Nephron (organoid): ENCODE results near the gene NAA80.
A peak's percentile ranks its signal among the peaks of the same experiment; 100 is the strongest.

ENCODE experiments used
- H3K27ac Mint-ChIP-seq, 3 experiments: 2 replicates each; pipeline ENCODE4 v1.8.0; 2020; ENCODE audit warnings: mixed read lengths in 3 of 3, mild to moderate bottlenecking in 2 of 3, moderate library complexity in 1 of 3
- H3K27me3 Mint-ChIP-seq: 2 replicates; pipeline ENCODE4 v1.8.0; 2021; ENCODE audit warnings: low read depth, mild to moderate bottlenecking, moderate library complexity, mixed read lengths
- H3K36me3 Mint-ChIP-seq: 2 replicates; pipeline ENCODE4 v1.8.0; 2020; ENCODE audit warnings: low read depth, mixed read lengths
- H3K4me1 Mint-ChIP-seq: 2 replicates; pipeline ENCODE4 v1.8.0; 2020; ENCODE audit warnings: mixed read lengths
- H3K4me3 Mint-ChIP-seq, 3 experiments: 2 replicates each; pipeline ENCODE4 v1.8.0; 2020; ENCODE audit warnings: mild to moderate bottlenecking in 3 of 3, mixed read lengths in 3 of 3, moderate library complexity in 2 of 3
- H3K9me3 Mint-ChIP-seq: 2 replicates; pipeline ENCODE4 v1.8.0; 2020; ENCODE audit warnings: mixed read lengths
- TF ChIP-seq, protein P1 (sequence below), 3 experiments: fragments of 200-600 bp; sonication (generic); IDR thresholded peaks; one replicate each; pipeline ENCODE4 v1.5.0; 2021; ENCODE audit warnings: antibody characterized with exemption in 3 of 3; ENCODE audit not compliant: unreplicated experiment in 3 of 3

The NAA80 gene

DNA sequence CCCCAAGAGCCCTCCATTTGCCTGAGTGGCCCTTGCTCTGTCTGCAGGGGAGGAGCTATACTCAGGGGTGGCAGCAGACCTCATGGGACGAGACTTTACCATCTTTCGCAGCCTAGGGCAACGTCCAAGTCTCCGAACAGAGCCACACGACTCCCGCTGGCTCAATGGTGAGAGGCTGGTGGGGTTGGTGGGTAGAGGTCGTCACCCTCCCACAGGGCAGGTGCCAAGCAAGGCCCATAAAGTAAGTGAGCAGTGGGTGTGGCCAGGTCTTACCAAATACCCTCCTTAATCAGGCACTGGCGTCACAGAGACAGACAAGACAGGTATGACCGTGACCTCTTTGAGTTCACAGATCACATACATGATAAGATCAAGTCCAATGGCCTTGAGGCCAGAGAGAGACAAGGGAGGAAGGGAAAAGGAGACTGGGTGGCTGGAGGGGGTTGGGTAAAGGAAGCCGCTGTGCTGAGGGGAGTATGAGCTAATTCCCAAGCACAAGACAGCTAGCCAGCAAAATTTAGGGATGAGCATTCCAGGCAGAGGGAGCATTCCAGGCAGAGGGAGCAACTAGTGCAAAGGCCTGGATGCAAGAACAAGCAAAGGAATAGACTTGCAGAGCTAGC is 27.8 kb downstream of the NAA80 start:
- peaks cover 28% of the 10 kb centered on the region for H3K27me3 Mint-ChIP-seq
- peaks cover 7% of the 10 kb centered on the region for H3K36me3 Mint-ChIP-seq
- peaks cover 57% of the 10 kb centered on the region for H3K4me1 Mint-ChIP-seq
- H3K27ac Mint-ChIP-seq: peak overlapping the region; percentile 43 to 75 (median 75)
- TF ChIP-seq, protein P1, sequence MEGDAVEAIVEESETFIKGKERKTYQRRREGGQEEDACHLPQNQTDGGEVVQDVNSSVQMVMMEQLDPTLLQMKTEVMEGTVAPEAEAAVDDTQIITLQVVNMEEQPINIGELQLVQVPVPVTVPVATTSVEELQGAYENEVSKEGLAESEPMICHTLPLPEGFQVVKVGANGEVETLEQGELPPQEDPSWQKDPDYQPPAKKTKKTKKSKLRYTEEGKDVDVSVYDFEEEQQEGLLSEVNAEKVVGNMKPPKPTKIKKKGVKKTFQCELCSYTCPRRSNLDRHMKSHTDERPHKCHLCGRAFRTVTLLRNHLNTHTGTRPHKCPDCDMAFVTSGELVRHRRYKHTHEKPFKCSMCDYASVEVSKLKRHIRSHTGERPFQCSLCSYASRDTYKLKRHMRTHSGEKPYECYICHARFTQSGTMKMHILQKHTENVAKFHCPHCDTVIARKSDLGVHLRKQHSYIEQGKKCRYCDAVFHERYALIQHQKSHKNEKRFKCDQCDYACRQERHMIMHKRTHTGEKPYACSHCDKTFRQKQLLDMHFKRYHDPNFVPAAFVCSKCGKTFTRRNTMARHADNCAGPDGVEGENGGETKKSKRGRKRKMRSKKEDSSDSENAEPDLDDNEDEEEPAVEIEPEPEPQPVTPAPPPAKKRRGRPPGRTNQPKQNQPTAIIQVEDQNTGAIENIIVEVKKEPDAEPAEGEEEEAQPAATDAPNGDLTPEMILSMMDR (IDR thresholded peaks at IDR 0.05; ENCODE audit: unreplicated experiment in 3 of 3): no peak
- H3K9me3 Mint-ChIP-seq: no peaks in the 10 kb centered on the region
- H3K4me3 Mint-ChIP-seq: peak overlapping the region; percentile 4 to 61 (median 28)

DNA sequence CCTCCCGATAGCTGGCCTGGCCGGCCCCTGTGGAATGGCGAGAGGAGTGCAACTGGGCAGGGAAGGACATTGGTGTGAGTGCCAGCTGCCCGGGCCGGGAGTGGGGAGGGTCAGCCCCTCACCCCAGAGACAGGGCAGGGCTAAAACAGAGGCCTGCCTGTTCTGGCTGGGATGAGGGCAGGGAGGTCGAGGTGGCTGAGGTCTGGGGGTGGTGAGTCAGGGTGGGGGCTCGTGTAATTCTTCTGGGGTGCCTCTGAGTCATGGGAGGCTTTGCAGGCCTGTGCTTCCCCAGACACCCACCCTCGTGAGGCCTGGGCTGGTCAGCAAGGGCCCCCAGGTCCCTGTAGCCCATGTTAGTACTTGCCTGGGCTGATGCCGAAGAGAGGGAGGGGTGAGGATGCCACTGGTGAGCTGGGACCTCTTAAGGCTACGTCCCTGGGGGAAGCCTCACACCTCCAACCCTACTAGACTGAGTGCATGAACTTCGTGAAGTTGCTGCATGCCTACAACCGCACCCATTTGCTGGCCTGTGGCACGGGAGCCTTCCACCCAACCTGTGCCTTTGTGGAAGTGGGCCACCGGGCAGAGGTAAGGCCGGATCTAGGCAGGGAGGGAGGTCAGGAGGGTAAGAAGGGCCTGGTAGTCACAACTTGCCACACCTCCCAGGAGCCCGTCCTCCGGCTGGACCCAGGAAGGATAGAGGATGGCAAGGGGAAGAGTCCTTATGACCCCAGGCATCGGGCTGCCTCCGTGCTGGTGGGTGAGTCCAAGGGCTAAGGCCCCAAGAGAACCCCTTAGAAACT is 28.6 kb downstream of the NAA80 start:
- Mint-ChIP-seq H3K27me3 (peaks cover 23% of the 10 kb centered on the region), H3K27ac (peak overlapping the region; percentile 75 to 97 (median 75)), H3K9me3 (no peaks in the 10 kb centered on the region), H3K36me3 (peaks cover 7% of the 10 kb centered on the region), H3K4me3 (peak overlapping the region in 1 of 3 experiments; percentile 87), H3K4me1 (peaks cover 63% of the 10 kb centered on the region)
- TF ChIP-seq, protein P1 (IDR thresholded peaks at IDR 0.05; ENCODE audit: unreplicated experiment in 3 of 3): no peak

DNA sequence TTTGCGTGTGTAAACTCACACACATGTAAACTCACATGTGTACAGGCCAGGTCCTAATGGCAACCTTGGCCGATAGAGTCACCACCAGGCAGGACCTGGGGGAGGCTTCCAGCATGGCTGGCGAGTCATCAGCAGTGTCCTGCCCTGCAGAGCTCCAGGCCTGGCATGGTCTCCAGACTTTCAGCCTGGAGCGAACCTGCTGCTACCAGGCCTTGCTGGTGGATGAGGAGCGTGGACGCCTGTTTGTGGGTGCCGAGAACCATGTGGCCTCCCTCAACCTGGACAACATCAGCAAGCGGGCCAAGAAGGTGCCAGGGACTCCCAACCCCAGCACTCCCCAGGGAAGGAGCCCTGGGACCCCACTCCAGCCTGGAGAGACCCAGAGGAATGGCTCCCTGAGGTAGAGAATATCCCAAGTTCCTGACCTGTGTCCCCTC is 29.2 kb downstream of the NAA80 start:
- peaks cover 19% of the 10 kb centered on the region for H3K27me3 Mint-ChIP-seq
- no peaks in the 10 kb centered on the region for H3K9me3 Mint-ChIP-seq
- peaks cover 4% of the 10 kb centered on the region for H3K36me3 Mint-ChIP-seq
- peaks cover 67% of the 10 kb centered on the region for H3K4me1 Mint-ChIP-seq
- peak overlapping the region; percentile 96 to 99 (median 97) for H3K27ac Mint-ChIP-seq
- H3K4me3 Mint-ChIP-seq: peak overlapping the region; percentile 80 to 87 (median 83)
- TF ChIP-seq, protein P1 (IDR thresholded peaks at IDR 0.05; ENCODE audit: unreplicated experiment in 3 of 3): no peak

DNA sequence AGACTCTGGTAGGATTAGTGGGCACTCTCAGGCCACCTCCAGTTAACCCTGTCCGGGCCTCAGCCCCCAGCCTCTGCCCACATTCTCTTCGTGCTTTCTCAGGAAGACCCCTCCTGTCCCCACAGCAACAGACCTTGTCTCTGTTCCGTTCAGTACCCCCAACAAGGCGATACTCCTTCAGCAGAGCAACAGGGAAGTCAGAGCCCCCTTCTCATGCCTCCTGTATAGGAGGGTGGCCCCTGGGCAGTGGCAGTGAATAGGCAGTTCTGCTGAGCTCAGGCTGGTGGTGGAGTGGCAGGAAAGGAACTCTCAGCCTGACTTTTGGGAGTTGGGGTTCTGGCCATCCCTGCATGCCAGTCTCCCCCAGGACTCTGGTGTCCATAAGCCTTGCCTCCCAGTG is 29.7 kb downstream of the NAA80 start:
- Mint-ChIP-seq H3K4me3 (peak overlapping the region; percentile 80 to 87 (median 83)), H3K4me1 (peaks cover 71% of the 10 kb centered on the region), H3K9me3 (no peaks in the 10 kb centered on the region), H3K27me3 (peaks cover 16% of the 10 kb centered on the region), H3K36me3 (peaks cover 4% of the 10 kb centered on the region), H3K27ac (peak overlapping the region; percentile 96 to 99 (median 97))
- TF ChIP-seq, protein P1 (IDR thresholded peaks at IDR 0.05; ENCODE audit: unreplicated experiment in 3 of 3): no peak

DNA sequence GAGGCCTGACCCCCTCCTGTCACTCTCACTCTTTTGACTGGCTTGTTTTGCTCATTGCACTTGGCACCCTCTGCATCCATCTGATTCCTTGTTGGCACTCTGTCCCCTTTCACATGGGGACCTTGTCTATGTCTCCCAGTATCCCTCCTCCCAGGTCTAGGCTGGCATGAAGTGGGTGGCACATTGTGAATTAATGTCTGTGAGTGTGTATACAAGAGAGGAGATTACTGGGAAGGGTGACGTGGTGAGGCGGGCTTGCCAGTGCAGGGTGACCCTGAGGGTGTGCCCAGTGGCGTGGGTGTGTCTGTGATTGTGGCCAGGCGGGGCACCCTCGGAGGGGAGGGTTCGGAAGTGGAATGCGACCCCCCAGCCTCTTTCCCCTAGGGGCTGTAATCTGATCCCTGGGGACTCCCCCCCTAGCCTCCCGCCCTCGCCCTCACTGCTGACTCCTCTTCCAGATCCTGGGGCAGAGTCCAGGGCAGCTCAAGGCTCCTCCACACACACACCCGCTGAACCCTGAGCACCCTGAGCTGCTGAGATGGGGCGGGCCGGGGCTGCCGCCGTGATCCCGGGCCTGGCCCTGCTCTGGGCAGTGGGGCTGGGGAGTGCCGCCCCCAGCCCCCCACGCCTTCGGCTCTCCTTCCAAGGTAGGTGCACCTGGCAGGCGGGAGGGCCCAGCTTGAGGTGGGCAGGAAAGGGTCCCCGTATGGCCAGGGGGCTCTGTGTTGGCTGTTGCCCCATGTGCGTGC is 30.3 kb downstream of the NAA80 start, which contains the start of gene SEMA3B:
SEMA3B (plus strand) TSS at position 445 of the 749 bp plus-strand sequence; CDS start at position 539, 94 bp downstream.
- Mint-ChIP-seq H3K27ac (peak within 1 kb of the TSS; percentile 96 to 99 (median 97)), H3K4me1 (peaks cover 72% of the 10 kb centered on the region), H3K4me3 (peak within 1 kb of the TSS; percentile 80 to 88 (median 87)), H3K27me3 (peaks cover 10% of the 10 kb centered on the region), H3K9me3 (no peaks in the 10 kb centered on the region), H3K36me3 (peaks cover 4% of the 10 kb centered on the region)
- TF ChIP-seq, protein P1 (IDR thresholded peaks at IDR 0.05; ENCODE audit: unreplicated experiment in 3 of 3): no peak
